ENCODE measurements around the gene SIGLEC11. TPM values are rescaled to one million over a fixed set of nuclear protein-coding genes. Genes with fewer than 3 reads are reported as not detected.

Gene SIGLEC11
- total RNA-seq, 1 donor from 2014 or later = not detected

GRCh38 chr19:49977881-49978280, 16.9 kb upstream of the SIGLEC11 start:
- H3K4me3 ChIP-seq (ENCODE audit: low read depth, low read length) = no peak overlapping the region
- no peaks in the 10 kb centered on the region for H3K27me3 ChIP-seq (ENCODE audit: control insufficient read depth, insufficient read depth, low read length)
- no peak for DNase-seq (ENCODE audit: low read depth)
- peaks cover 4% of the 10 kb centered on the region for H3K36me3 ChIP-seq (ENCODE audit: control insufficient read depth, insufficient read depth, low read length)
- FAIRE-seq = no peak
- no peak for TF ChIP-seq CTCF (IDR thresholded peaks at IDR 0.05; ENCODE audit: insufficient read depth, low read length, severe bottlenecking)

GRCh38 chr19:49977076-49977475, 16.1 kb upstream of the SIGLEC11 start:
- FAIRE-seq (no peak), DNase-seq (ENCODE audit: low read depth) (no peak)
- H3K36me3 ChIP-seq (ENCODE audit: control insufficient read depth, insufficient read depth, low read length) = peaks cover 4% of the 10 kb centered on the region
- H3K4me3 ChIP-seq (ENCODE audit: low read depth, low read length) = no peak overlapping the region
- TF ChIP-seq CTCF (IDR thresholded peaks at IDR 0.05; ENCODE audit: insufficient read depth, low read length, severe bottlenecking) = no peak
- no peaks in the 10 kb centered on the region for H3K27me3 ChIP-seq (ENCODE audit: control insufficient read depth, insufficient read depth, low read length)

GRCh38 chr19:49976496-49976895, 15.5 kb upstream of the SIGLEC11 start:
- no peak for TF ChIP-seq CTCF (IDR thresholded peaks at IDR 0.05; ENCODE audit: insufficient read depth, low read length, severe bottlenecking)
- FAIRE-seq = no peak
- Histone ChIP-seq H3K36me3 (ENCODE audit: control insufficient read depth, insufficient read depth, low read length) (peaks cover 1% of the 10 kb centered on the region), H3K27me3 (ENCODE audit: control insufficient read depth, insufficient read depth, low read length) (no peaks in the 10 kb centered on the region), H3K4me3 (ENCODE audit: low read depth, low read length) (no peak overlapping the region)
- no peak for DNase-seq (ENCODE audit: low read depth)

- DNase-seq (ENCODE audit: low read depth) (no peak), FAIRE-seq (no peak)
- H3K36me3 ChIP-seq (ENCODE audit: control insufficient read depth, insufficient read depth, low read length) = peaks cover 1% of the 10 kb centered on the region
- no peak for TF ChIP-seq CTCF (IDR thresholded peaks at IDR 0.05; ENCODE audit: insufficient read depth, low read length, severe bottlenecking)
- H3K4me3 ChIP-seq (ENCODE audit: low read depth, low read length) = no peak overlapping the region
- no peaks in the 10 kb centered on the region for H3K27me3 ChIP-seq (ENCODE audit: control insufficient read depth, insufficient read depth, low read length)
Observed at GRCh38 chr19:49975051-49975450, 14.1 kb upstream of the SIGLEC11 start.

GRCh38 chr19:49973987-49974386, 13.0 kb upstream of the SIGLEC11 start:
- H3K27me3 ChIP-seq (ENCODE audit: control insufficient read depth, insufficient read depth, low read length) = no peaks in the 10 kb centered on the region
- FAIRE-seq = no peak
- no peak for TF ChIP-seq CTCF (IDR thresholded peaks at IDR 0.05; ENCODE audit: insufficient read depth, low read length, severe bottlenecking)
- no peak for DNase-seq (ENCODE audit: low read depth)
- H3K4me3 ChIP-seq (ENCODE audit: low read depth, low read length) = no peak overlapping the region
- H3K36me3 ChIP-seq (ENCODE audit: control insufficient read depth, insufficient read depth, low read length) = peaks cover 1% of the 10 kb centered on the region

- no peak for DNase-seq (ENCODE audit: low read depth)
- TF ChIP-seq CTCF (IDR thresholded peaks at IDR 0.05; ENCODE audit: insufficient read depth, low read length, severe bottlenecking) = no peak
- no peaks in the 10 kb centered on the region for H3K36me3 ChIP-seq (ENCODE audit: control insufficient read depth, insufficient read depth, low read length)
- no peak overlapping the region for H3K4me3 ChIP-seq (ENCODE audit: low read depth, low read length)
- H3K27me3 ChIP-seq (ENCODE audit: control insufficient read depth, insufficient read depth, low read length) = no peaks in the 10 kb centered on the region
- no peak for FAIRE-seq
Observed at GRCh38 chr19:49972841-49973240, 11.9 kb upstream of the SIGLEC11 start.
